ENCODE data around the gene TSEN34. TPM values are rescaled to one million over a fixed set of nuclear protein-coding genes. Genes with fewer than 3 reads are reported as not detected.
A peak's percentile ranks its signal among the peaks of the same experiment; 100 is the strongest.

TSEN34 gene
- total and polyA plus RNA-seq, 3 donors from 2014 or later, result 73.1 to 177 (median 162) TPM

DNA sequence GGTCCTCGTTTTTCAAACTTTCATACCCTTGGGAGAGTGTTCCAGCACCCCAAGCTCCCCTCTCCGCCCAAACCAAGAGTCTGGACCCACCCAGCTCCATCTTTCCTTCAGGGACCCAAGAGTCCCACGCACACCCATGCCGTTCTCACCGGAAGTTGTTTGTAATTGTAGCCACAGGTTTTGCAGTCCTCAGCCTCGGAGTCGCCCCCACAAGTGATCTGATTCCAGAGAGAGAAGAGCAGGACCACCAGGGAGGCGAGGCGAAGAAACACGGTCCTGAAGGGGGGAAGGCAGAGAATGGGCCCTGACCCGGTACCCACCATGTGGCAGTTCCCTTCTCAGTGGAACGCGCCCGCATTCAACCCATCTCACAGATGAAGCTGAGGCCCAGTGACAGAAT is 28.2 kb upstream of the TSEN34 start:
- 46 to 56% methylated on average over 14 of the region's 14 CpGs for WGBS, 2 donors
- intact Hi-C loops (cut with DNase I; ENCODE audit: low total_unique reads), result no loop called here
- no peak overlapping the region for H3K27ac ChIP-seq

DNA sequence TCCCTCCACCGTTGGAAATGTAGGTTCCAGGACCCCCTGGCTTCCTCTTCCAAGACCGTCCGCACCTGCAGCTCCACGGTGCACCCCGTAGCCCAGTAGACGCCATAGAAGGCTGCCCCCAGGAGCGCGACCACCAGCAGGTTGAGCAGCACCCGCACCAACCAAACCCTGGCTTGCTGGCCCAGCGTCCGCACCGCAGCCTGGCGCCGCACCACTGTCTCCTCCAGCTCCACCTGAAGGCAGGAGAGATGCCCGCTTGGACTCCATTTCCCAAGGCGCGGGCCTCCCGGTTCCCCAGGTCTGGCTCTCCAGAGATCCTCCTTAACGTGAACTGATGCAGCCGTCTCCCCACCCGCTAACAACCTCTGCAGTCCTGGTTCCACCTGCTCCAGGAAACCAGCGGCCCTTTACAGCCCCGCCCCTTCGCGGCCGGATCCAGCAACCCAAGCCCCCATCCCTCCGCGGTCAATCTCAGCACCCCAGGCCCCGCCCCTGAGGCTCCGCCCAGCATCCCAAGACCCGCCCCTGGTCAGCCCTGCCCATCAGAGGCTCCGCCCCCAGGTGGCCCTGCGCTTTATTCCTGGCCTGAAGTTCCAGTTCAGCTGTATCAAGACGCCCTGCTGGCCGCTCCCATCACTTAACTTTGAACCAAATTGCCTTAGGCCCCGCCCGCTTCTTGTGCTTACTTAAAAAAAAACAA is 26.6 kb upstream of the TSEN34 start:
- Histone ChIP-seq H3K27me3 (no peaks in the 10 kb centered on the region), H3K27ac (no peak overlapping the region), H3K36me3 (ENCODE audit: low read depth, missing control alignments) (no peaks in the 10 kb centered on the region), H3K9me3 (no peaks in the 10 kb centered on the region), H3K4me3 (no peak overlapping the region), H3K4me1 (peaks cover 10% of the 10 kb centered on the region)
- no peak for TF ChIP-seq POLR2A (IDR thresholded peaks at IDR 0.05)
- TF ChIP-seq, protein P1, sequence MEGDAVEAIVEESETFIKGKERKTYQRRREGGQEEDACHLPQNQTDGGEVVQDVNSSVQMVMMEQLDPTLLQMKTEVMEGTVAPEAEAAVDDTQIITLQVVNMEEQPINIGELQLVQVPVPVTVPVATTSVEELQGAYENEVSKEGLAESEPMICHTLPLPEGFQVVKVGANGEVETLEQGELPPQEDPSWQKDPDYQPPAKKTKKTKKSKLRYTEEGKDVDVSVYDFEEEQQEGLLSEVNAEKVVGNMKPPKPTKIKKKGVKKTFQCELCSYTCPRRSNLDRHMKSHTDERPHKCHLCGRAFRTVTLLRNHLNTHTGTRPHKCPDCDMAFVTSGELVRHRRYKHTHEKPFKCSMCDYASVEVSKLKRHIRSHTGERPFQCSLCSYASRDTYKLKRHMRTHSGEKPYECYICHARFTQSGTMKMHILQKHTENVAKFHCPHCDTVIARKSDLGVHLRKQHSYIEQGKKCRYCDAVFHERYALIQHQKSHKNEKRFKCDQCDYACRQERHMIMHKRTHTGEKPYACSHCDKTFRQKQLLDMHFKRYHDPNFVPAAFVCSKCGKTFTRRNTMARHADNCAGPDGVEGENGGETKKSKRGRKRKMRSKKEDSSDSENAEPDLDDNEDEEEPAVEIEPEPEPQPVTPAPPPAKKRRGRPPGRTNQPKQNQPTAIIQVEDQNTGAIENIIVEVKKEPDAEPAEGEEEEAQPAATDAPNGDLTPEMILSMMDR (IDR thresholded peaks at IDR 0.05), result no peak
- WGBS, 2 donors, result 5 to 15% methylated on average over 16 to 37 of the region's 37 CpGs
- intact Hi-C loops (cut with DNase I; ENCODE audit: low total_unique reads), result no loop called here
- DNase-seq, result peak; percentile 65

More for the DNA sequence above, 28.2 kb upstream of the TSEN34 start:
- Histone ChIP-seq H3K4me3 (no peak overlapping the region), H3K9me3 (no peaks in the 10 kb centered on the region), H3K27me3 (no peaks in the 10 kb centered on the region), H3K36me3 (ENCODE audit: low read depth, missing control alignments) (no peaks in the 10 kb centered on the region), H3K4me1 (peaks cover 20% of the 10 kb centered on the region)
- no peak for DNase-seq
- TF ChIP-seq POLR2A (IDR thresholded peaks at IDR 0.05), result no peak
- TF ChIP-seq, protein P1 (IDR thresholded peaks at IDR 0.05), result no peak

DNA sequence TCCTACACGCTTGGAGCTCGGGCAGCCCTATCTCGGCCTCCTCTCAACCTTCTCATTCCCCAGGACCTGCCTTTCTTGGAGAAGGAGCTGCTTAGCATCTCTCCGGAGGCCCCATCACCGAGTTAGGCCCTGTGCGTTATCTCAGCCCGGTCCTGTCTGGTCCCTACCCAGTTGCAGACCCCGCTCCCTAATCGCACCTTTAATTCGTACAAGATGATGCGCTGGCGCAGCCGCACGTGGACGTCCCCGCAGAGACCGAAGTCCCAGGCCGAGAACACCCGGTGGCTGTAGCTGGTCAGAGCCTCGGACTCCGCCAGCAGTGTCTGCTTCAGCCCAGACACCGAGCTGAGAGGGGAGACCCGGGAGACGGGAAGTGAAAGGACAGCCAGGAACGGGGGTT is 25.9 kb upstream of the TSEN34 start:
- WGBS, 2 donors, result 56 to 64% methylated on average over 13 to 25 of the region's 25 CpGs
- Histone ChIP-seq H3K4me3 (no peak overlapping the region), H3K4me1 (peaks cover 10% of the 10 kb centered on the region), H3K9me3 (no peaks in the 10 kb centered on the region), H3K27me3 (no peaks in the 10 kb centered on the region), H3K36me3 (ENCODE audit: low read depth, missing control alignments) (no peaks in the 10 kb centered on the region), H3K27ac (no peak overlapping the region)
- DNase-seq, result no peak
- no peak for TF ChIP-seq POLR2A (IDR thresholded peaks at IDR 0.05)
- TF ChIP-seq, protein P1 (IDR thresholded peaks at IDR 0.05), result no peak
- intact Hi-C loops (cut with DNase I; ENCODE audit: low total_unique reads), result no loop called here

DNA sequence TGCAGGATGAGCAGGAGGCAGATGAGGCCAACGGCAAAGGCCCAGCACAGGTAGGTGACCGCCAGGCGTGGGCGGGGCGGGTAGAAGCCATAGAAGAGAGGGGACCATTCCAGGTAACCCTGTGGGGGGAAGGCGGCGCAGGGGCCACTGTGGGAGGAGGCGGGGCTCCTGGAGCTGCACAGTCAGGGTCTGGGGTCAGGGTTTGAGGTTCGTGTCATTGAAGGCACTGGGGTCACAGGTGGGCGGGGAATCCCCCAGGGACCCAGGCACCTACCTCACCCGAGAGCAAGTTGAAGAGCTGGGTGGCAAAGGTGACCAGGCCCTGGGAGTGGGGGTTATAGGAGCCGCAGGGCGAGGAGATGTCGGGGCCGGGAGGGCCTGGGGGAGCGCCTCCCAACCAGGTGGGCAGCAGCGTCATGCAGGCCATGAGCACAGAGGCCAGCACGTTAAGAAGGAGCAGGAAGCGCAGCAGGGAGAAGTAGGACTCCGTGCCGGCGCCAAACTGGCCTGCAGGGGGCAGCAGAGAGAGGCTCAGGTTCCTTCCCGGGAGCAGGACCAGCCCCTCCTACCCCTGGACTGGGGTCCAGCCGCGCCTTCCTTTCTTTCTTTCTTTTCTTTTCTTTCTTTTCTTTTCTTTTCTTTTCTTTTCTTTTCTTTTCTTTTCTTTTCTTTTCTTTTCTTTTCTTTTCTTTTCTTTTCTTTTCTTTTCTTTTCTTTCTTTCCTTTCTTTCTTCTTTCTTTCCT is 22.8 kb upstream of the TSEN34 start:
- TF ChIP-seq POLR2A (IDR thresholded peaks at IDR 0.05), result no peak
- TF ChIP-seq, protein P1 (IDR thresholded peaks at IDR 0.05), result peak; percentile 67 to 88 (median 87)
- WGBS, 2 donors, result 16 to 19% methylated on average over 20 to 25 of the region's 25 CpGs
- H3K27ac ChIP-seq, result no peak overlapping the region
- H3K4me3 ChIP-seq, result no peak overlapping the region
- intact Hi-C loops (cut with DNase I; ENCODE audit: low total_unique reads), result no loop called here
- H3K27me3 ChIP-seq, result no peaks in the 10 kb centered on the region
- peaks cover 6% of the 10 kb centered on the region for H3K4me1 ChIP-seq
- H3K9me3 ChIP-seq, result no peaks in the 10 kb centered on the region
- DNase-seq, result peak; percentile 95
- H3K36me3 ChIP-seq (ENCODE audit: low read depth, missing control alignments), result no peaks in the 10 kb centered on the region
